HFF-Myc (cell line): ENCODE measurements around the gene ELMO2.

Source experiments
- DNase-seq: peaks from one replicate; pipeline ENCODE4 v3.0.0-alpha.2; 2011; ENCODE audit warnings: low read depth; ENCODE audit errors: extremely low read depth
- H3K4me3 ChIP-seq: replicated peaks from 2 replicates; pipeline ENCODE4 v1.5.1; 2011; ENCODE audit warnings: low read depth, mild to moderate bottlenecking, control low read depth, low read length
- TF ChIP-seq, protein P1 (sequence below): IDR thresholded peaks from 2 replicates; pipeline ENCODE4 v1.5.1; 2012; ENCODE audit warnings: mild to moderate bottlenecking, low read depth, low read length, control low read depth; ENCODE audit errors: missing control alignments

ELMO2 gene

DNA sequence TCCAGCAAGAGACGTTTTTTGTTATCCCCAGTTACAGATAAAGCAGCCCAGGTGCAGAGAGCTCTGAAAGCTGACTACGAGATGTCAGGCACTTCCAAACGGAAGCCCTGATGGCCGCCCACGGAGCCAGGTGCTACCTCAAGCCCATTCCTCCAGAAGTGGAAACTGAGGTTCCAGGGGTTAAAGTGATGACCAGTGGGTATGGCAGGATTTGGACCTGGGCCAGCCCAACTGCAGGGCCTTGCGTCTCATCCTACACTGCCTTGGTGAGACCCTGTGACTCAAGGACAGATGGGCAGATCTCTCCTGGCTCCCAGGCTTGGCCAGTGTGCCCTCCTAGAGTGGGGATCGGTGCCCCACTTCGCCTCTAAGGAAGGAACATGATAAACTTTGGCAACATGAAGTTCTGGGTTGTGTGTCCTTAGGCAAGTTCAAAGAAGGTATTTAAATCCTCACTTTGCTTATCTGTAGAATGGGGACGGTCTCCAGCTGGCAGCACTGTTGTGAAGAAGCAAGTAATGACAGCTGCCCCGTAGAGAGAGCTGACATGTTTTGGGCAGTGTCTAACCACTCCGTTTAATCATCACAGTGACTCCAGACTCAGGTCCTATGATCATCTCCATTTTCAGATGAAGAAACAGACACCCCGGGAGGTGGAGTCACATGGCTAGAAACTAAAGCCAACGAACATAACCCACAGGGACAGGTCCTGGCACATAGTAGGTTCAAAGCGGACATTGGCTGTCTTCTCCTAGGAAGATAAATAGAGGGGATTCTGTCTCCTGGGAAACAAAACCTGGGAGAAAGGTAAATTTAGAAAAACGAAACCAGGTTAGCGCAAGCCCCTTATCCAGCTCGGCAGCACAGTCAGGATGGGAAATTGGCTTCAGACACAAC, 63.7 kb downstream of the ELMO2 start:
- no peak overlapping the region for H3K4me3 ChIP-seq
- no peak for DNase-seq
- TF ChIP-seq, protein P1, sequence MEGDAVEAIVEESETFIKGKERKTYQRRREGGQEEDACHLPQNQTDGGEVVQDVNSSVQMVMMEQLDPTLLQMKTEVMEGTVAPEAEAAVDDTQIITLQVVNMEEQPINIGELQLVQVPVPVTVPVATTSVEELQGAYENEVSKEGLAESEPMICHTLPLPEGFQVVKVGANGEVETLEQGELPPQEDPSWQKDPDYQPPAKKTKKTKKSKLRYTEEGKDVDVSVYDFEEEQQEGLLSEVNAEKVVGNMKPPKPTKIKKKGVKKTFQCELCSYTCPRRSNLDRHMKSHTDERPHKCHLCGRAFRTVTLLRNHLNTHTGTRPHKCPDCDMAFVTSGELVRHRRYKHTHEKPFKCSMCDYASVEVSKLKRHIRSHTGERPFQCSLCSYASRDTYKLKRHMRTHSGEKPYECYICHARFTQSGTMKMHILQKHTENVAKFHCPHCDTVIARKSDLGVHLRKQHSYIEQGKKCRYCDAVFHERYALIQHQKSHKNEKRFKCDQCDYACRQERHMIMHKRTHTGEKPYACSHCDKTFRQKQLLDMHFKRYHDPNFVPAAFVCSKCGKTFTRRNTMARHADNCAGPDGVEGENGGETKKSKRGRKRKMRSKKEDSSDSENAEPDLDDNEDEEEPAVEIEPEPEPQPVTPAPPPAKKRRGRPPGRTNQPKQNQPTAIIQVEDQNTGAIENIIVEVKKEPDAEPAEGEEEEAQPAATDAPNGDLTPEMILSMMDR, result no peak

GRCh38 chr20:46342010-46342378, 64.4 kb downstream of the ELMO2 start:
- TF ChIP-seq, protein P1, result no peak
- DNase-seq, result no peak
- no peak overlapping the region for H3K4me3 ChIP-seq

GRCh38 chr20:46341074-46342009, 65.1 kb downstream of the ELMO2 start:
- H3K4me3 ChIP-seq, result no peak overlapping the region
- TF ChIP-seq, protein P1, result no peak

GRCh38 chr20:46339037-46339436, 67.4 kb downstream of the ELMO2 start:
- DNase-seq, result no peak
- no peak overlapping the region for H3K4me3 ChIP-seq
- TF ChIP-seq, protein P1, result no peak

More at GRCh38 chr20:46341074-46342009, 65.1 kb downstream of the ELMO2 start:
- DNase-seq, result no peak

GRCh38 chr20:46336735-46337134, 69.7 kb downstream of the ELMO2 start:
- TF ChIP-seq, protein P1, result no peak
- H3K4me3 ChIP-seq, result no peak overlapping the region
- no peak for DNase-seq

DNA sequence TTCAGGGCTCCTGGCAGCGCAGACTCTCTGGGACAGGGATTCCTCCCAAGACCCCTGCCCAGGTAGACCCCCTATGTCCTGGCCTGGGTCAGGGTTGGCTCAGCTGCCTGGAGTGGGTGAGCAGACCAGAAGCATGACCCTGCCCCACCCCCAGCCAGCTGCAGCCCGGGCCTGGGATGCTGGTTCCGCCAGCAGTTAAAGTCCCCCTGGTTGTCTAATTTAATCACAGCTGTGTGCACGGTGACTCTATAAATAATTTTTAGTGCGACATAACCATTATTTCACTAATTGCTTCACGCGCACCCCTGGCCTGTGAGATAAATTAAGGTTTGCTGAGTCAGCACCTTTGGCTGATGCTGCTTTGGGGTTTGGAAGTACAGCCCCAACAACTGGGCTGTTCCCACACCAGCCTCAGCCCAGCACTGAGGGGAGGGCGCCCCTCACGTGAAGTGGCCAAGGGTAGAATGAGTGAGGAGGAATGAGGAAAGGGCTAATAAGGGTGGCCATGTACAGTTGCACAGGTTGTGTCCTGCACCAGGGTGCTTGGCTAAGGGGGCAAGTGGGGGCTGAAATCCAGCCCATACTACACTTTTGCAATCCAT, 72.0 kb downstream of the ELMO2 start:
- DNase-seq, result no peak
- H3K4me3 ChIP-seq, result no peak overlapping the region
- TF ChIP-seq, protein P1, result no peak
